Measurements from ENCODE around the gene PTPRM. TPM values are rescaled to one million over a fixed set of nuclear protein-coding genes. Genes with fewer than 3 reads are reported as not detected.

Gene PTPRM
- total and polyA plus RNA-seq, 9 donors = 45.6 to 82.0 (median 56.9) TPM

DNA sequence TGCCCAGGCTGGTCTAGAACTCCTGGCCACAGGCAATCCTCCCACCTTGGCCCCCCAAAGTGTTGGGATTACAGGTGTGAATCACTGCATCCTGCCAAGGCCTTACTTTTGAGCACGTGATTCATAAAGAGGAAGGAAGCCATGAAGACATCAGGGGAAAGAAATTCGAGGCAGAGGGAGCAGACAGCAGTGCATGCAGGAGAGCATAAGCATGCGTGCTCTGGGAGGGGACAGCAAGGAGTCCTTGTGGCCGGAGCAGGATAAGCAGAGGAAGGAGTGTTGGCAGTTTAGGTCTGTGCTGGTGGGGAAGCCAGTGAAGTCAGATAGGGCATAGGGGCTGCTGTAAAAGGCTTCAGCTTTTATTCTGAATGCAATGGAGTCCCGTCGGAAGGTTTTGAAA lies 641.6 kb downstream of the PTPRM start:
- no peak for DNase-seq
- Histone ChIP-seq H3K27ac (no peak overlapping the region), H3K4me1 (ENCODE audit: insufficient read depth) (no peaks in the 10 kb centered on the region), H3K36me3 (no peaks in the 10 kb centered on the region), H3K4me3 (no peak overlapping the region), H3K27me3 (no peaks in the 10 kb centered on the region), H3K9me3 (no peaks in the 10 kb centered on the region)
- WGBS, 3 donors = 62 to 92% (median 67%) methylated on average over 6 of the region's 6 CpGs
- TF ChIP-seq, protein P1, sequence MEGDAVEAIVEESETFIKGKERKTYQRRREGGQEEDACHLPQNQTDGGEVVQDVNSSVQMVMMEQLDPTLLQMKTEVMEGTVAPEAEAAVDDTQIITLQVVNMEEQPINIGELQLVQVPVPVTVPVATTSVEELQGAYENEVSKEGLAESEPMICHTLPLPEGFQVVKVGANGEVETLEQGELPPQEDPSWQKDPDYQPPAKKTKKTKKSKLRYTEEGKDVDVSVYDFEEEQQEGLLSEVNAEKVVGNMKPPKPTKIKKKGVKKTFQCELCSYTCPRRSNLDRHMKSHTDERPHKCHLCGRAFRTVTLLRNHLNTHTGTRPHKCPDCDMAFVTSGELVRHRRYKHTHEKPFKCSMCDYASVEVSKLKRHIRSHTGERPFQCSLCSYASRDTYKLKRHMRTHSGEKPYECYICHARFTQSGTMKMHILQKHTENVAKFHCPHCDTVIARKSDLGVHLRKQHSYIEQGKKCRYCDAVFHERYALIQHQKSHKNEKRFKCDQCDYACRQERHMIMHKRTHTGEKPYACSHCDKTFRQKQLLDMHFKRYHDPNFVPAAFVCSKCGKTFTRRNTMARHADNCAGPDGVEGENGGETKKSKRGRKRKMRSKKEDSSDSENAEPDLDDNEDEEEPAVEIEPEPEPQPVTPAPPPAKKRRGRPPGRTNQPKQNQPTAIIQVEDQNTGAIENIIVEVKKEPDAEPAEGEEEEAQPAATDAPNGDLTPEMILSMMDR (IDR thresholded peaks at IDR 0.05) = no peak
- no peak for TF ChIP-seq POLR2A (IDR thresholded peaks at IDR 0.05)
- no peak for TF ChIP-seq EP300 (IDR thresholded peaks at IDR 0.05)
- intact Hi-C loops (cut with DNase I) = no loop called here

DNA sequence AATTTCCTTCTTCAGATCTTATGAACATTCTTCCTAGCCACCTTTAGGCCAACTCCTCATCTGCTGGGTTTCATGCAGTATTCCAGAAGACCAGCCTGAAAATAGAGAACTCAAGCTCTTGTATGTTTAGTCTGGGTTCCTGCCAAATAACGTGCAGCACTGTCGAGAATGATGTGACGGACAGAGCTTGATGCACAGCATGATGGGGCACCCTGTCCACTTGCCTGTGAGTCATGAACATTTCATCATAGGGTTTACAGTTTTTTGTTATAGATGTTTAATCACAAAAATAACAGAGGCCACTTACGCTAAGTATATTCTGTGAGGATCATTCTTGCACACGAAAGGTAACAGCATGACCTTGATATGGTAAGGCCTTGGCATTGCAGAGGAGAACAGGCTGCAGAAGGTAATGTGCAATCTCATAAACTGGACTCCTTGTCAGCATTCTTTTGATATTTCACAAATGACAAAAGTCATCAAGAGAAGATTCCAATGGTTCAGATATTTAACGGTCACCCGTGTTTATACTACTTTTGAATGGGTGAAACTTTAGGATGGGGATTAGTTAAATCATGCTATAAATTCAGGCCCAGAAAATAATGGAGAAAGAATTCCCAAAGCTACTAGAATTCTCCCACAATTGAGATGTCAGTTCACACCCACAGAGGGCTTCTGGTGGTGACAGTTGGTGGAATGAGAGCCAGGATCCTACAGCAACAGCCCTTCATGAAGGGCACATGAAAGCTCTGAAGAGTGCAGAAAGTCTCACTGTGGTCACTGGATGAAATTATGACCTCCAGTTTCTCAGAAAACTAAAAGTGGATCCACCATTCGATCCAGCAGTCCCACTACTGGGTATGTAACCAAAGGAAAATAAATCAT lies 646.0 kb downstream of the PTPRM start:
- Histone ChIP-seq H3K9me3 (no peaks in the 10 kb centered on the region), H3K4me3 (no peak overlapping the region), H3K4me1 (ENCODE audit: insufficient read depth) (no peaks in the 10 kb centered on the region), H3K36me3 (no peaks in the 10 kb centered on the region), H3K27ac (no peak overlapping the region), H3K27me3 (no peaks in the 10 kb centered on the region)
- no peak for DNase-seq
- intact Hi-C loops (cut with DNase I) = no loop called here
- TF ChIP-seq, protein P1 (IDR thresholded peaks at IDR 0.05) = no peak
- TF ChIP-seq POLR2A (IDR thresholded peaks at IDR 0.05) (no peak), EP300 (IDR thresholded peaks at IDR 0.05) (no peak)
- WGBS, 3 donors = 73 to 77% (median 76%) methylated on average over 8 of the region's 8 CpGs

DNA sequence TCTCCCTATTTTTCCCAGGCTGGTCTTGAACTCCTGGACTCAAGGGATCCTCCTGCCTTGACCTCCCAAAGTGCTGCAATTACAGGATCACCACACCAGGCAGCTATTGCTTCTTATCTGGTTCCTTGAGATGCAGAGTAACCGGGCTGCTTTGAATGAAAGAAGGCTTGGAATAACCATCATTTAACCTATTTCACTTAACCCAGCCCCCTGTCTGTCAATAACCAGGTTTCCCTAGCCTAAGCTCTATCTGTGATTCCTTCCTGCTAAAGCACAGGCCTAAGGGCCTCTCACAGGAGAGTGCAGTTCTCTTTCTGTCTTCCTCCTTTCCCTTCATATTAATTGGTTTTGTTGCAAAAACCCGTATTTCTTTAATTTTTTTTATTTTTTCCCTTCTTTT lies 648.6 kb downstream of the PTPRM start:
- no peaks in the 10 kb centered on the region for H3K9me3 ChIP-seq
- WGBS, 3 donors = 87 to 91% (median 89%) methylated on average over 2 of the region's 2 CpGs
- H3K36me3 ChIP-seq = no peaks in the 10 kb centered on the region
- intact Hi-C loops (cut with DNase I) = no loop called here
- no peaks in the 10 kb centered on the region for H3K27me3 ChIP-seq
- H3K4me3 ChIP-seq = no peak overlapping the region
- H3K4me1 ChIP-seq (ENCODE audit: insufficient read depth) = no peaks in the 10 kb centered on the region
- no peak overlapping the region for H3K27ac ChIP-seq
- no peak for DNase-seq
- TF ChIP-seq, protein P1 (IDR thresholded peaks at IDR 0.05) = no peak
- TF ChIP-seq EP300 (IDR thresholded peaks at IDR 0.05) (no peak), POLR2A (IDR thresholded peaks at IDR 0.05) (no peak)

DNA sequence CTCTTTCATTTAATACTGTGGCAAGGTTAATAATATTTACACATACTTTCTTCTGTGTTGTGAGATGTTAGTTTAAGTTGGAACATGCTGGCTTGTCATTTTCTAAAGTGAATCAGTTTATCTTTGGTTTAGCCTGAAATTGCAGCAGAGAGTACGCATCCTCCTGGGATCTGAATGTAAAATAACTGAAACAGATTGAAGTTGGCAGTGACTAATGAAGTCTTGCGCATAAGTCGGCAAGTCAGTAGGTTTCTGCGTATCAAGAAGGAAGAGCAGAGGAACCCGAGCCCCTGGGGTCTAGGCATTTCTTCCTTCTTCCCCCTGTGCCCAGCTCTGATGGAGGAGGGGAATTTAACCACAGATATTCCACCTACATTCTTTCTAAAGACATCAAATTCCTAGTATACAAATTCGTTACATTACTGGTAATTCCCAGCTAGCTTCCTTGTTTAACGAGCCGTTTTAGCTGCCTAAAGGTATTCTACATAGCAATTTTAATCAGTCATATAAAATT lies 650.0 kb downstream of the PTPRM start:
- H3K4me1 ChIP-seq (ENCODE audit: insufficient read depth) = no peaks in the 10 kb centered on the region
- H3K27ac ChIP-seq = no peak overlapping the region
- TF ChIP-seq, protein P1 (IDR thresholded peaks at IDR 0.05) = no peak
- no peak for TF ChIP-seq POLR2A (IDR thresholded peaks at IDR 0.05)
- TF ChIP-seq EP300 (IDR thresholded peaks at IDR 0.05) = no peak
- no peaks in the 10 kb centered on the region for H3K36me3 ChIP-seq
- intact Hi-C loops (cut with DNase I) = no loop called here
- H3K27me3 ChIP-seq = no peaks in the 10 kb centered on the region
- H3K4me3 ChIP-seq = no peak overlapping the region
- DNase-seq = no peak
- 82 to 88% (median 85%) methylated on average over 8 of the region's 8 CpGs for WGBS, 3 donors
- no peaks in the 10 kb centered on the region for H3K9me3 ChIP-seq

Measured in ovary (tissue), 9 donors.